ENCODE measurements around the gene MTHFSD.

MTHFSD gene

DNA sequence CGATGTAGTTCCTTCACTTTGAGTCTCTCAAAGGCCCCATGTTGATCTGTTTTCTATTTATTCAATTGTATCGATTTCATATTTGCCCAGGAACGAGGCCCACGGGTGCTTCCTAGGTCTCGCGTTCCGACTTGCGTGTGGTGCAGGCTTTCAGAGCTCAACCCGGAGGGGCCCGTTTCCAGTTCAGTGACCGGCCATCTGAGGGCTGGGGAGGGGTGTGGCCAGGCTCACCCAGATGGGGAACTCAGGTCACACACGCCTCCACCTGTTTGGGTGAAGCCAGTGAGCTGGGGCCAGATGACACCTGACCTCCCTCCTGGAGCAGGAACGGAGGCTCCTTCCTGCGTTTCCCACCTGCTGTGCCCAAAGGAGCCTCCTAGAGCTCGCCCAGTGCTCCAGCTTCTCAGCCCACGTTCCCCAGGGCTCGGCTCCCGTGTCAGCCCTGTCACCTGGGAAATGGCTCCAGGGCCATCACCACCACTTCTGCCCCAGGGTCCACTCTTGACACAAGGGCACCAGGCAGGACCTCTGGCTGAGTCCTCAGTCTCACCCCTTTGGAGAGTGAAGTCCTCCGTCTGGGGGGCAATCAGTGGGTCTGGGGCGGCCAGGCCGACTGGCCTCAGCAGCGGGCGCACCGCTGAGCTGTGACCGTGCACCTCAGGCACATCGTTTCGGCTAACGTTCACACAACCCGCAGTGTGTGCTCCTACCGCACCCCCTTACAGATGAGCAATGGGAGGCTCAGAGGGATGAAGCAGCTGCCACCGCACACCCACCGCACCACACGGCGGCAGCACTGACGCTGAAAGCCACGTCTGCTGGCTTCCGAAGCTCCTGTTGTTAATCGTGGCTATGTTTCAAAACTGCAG lies 26.7 kb downstream of the MTHFSD start:
- TF ChIP-seq, protein P1, sequence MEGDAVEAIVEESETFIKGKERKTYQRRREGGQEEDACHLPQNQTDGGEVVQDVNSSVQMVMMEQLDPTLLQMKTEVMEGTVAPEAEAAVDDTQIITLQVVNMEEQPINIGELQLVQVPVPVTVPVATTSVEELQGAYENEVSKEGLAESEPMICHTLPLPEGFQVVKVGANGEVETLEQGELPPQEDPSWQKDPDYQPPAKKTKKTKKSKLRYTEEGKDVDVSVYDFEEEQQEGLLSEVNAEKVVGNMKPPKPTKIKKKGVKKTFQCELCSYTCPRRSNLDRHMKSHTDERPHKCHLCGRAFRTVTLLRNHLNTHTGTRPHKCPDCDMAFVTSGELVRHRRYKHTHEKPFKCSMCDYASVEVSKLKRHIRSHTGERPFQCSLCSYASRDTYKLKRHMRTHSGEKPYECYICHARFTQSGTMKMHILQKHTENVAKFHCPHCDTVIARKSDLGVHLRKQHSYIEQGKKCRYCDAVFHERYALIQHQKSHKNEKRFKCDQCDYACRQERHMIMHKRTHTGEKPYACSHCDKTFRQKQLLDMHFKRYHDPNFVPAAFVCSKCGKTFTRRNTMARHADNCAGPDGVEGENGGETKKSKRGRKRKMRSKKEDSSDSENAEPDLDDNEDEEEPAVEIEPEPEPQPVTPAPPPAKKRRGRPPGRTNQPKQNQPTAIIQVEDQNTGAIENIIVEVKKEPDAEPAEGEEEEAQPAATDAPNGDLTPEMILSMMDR (IDR thresholded peaks at IDR 0.05; ENCODE audit: control insufficient read depth, extremely low read depth, insufficient read depth): no peak
- no peak for DNase-seq (ENCODE audit: low read depth)
- H3K4me3 ChIP-seq (ENCODE audit: low read depth, low read length): no peak overlapping the region

GRCh38 chr16:86527366-86527765 lies 27.7 kb downstream of the MTHFSD start:
- TF ChIP-seq, protein P1 (IDR thresholded peaks at IDR 0.05; ENCODE audit: control insufficient read depth, extremely low read depth, insufficient read depth): no peak
- no peak for DNase-seq (ENCODE audit: low read depth)
- no peak overlapping the region for H3K4me3 ChIP-seq (ENCODE audit: low read depth, low read length)

GRCh38 chr16:86525696-86526095 lies 29.3 kb downstream of the MTHFSD start:
- TF ChIP-seq, protein P1 (IDR thresholded peaks at IDR 0.05; ENCODE audit: control insufficient read depth, extremely low read depth, insufficient read depth): no peak
- no peak for DNase-seq (ENCODE audit: low read depth)
- no peak overlapping the region for H3K4me3 ChIP-seq (ENCODE audit: low read depth, low read length)

GRCh38 chr16:86524029-86524428 lies 31.0 kb downstream of the MTHFSD start:
- TF ChIP-seq, protein P1 (IDR thresholded peaks at IDR 0.05; ENCODE audit: control insufficient read depth, extremely low read depth, insufficient read depth): no peak
- H3K4me3 ChIP-seq (ENCODE audit: low read depth, low read length): no peak overlapping the region
- no peak for DNase-seq (ENCODE audit: low read depth)

- no peak overlapping the region for H3K4me3 ChIP-seq (ENCODE audit: low read depth, low read length)
- no peak for DNase-seq (ENCODE audit: low read depth)
- TF ChIP-seq, protein P1 (IDR thresholded peaks at IDR 0.05; ENCODE audit: control insufficient read depth, extremely low read depth, insufficient read depth): no peak
These were observed 31.8 kb downstream of the MTHFSD start for GRCh38 chr16:86523166-86523740.

GRCh38 chr16:86522634-86523033 lies 32.4 kb downstream of the MTHFSD start:
- TF ChIP-seq, protein P1 (IDR thresholded peaks at IDR 0.05; ENCODE audit: control insufficient read depth, extremely low read depth, insufficient read depth): no peak
- no peak for DNase-seq (ENCODE audit: low read depth)
- no peak overlapping the region for H3K4me3 ChIP-seq (ENCODE audit: low read depth, low read length)
